HepG2 (cell line): ENCODE data around the gene CAPG. TPM values are rescaled to one million over a fixed set of nuclear protein-coding genes. Genes with fewer than 3 reads are reported as not detected.

ENCODE experiments used
- ARNT2 ChIP-seq: sonication (generic); formaldehyde crosslinking; IDR thresholded peaks from 2 replicates; pipeline ENCODE4 v1.8.0; 2022; ENCODE audit warnings: mild to moderate bottlenecking, low read depth, missing genetic modification reagents, moderate library complexity
- ATF4 ChIP-seq, 2 experiments: fragments of 450-650 bp in 1 of 2; sonication (generic) in 1 of 2; formaldehyde crosslinking; IDR thresholded peaks; 2 replicates each; pipeline versions ENCODE4 v1.5.0 to v1.8.0; 2020 to 2022; ENCODE audit warnings: mild to moderate bottlenecking in 1 of 2, missing genetic modification reagents in 1 of 2
- EED ChIP-seq: sonication (generic); formaldehyde crosslinking; IDR thresholded peaks from 2 replicates; pipeline ENCODE4 v1.5.0; 2020; ENCODE audit warnings: mild to moderate bottlenecking, missing genetic modification reagents
- MATR3 ChIP-seq: sonication (generic); formaldehyde crosslinking; IDR thresholded peaks from 2 replicates; pipeline ENCODE4 v1.4.0; 2020; ENCODE audit warnings: missing genetic modification reagents
- NR2C2 ChIP-seq: sonication (generic); formaldehyde crosslinking; IDR thresholded peaks from 2 replicates; pipeline ENCODE4 v1.4.0; 2020; ENCODE audit warnings: missing genetic modification reagents, mild to moderate bottlenecking, moderate library complexity, borderline replicate concordance
- ZBTB34 ChIP-seq: sonication (generic); formaldehyde crosslinking; IDR thresholded peaks from 2 replicates; pipeline ENCODE4 v1.8.0; 2022; ENCODE audit warnings: mild to moderate bottlenecking, missing genetic modification reagents
- ZBTB40 ChIP-seq, 2 experiments: fragments of 450-650 bp in 1 of 2; sonication (generic) in 1 of 2; formaldehyde crosslinking in 1 of 2; IDR thresholded peaks; 2 replicates each; pipeline versions ENCODE4 v1.6.1 to v1.8.0; 2016 to 2022; ENCODE audit warnings: antibody characterized with exemption in 1 of 2, mild to moderate bottlenecking in 1 of 2, missing genetic modification reagents in 1 of 2
- ZFAT ChIP-seq: sonication (generic); formaldehyde crosslinking; conservative IDR thresholded peaks from 2 replicates; pipeline ENCODE4 v1.8.1; 2023; ENCODE audit warnings: missing genetic modification reagents, inconsistent platforms
- ZNF619 ChIP-seq: sonication (generic); formaldehyde crosslinking; IDR thresholded peaks from 2 replicates; pipeline ENCODE4 v1.4.0; 2020; ENCODE audit warnings: mild to moderate bottlenecking, missing genetic modification reagents
- ZNF687 ChIP-seq: sonication (generic); formaldehyde crosslinking; IDR thresholded peaks from 2 replicates; pipeline ENCODE4 v1.5.1; 2020; ENCODE audit warnings: mild to moderate bottlenecking, missing genetic modification reagents, moderate library complexity
- polyA plus RNA-seq, 8 experiments: library from polyadenylated mRNA; depleted of rRNA in 3 of 8; stranded (reverse) in 7 of 8; unstranded in 1 of 8; fragments of >200 nt; fragmentation: Illumina TruSeq in 4 of 8; extraction: Trizol in 4 of 8; gene quantifications; 2 replicates each; pipeline versions ENCODE4 v1.2.1 to v1.2.3, GENCODE V29; 2011 to 2016; ENCODE audit warnings: low read depth in 4 of 8, missing spikeins in 1 of 8, mixed read lengths in 1 of 8; ENCODE audit not compliant: insufficient read depth in 1 of 8
- total RNA-seq, 5 experiments: library from RNA; depleted of rRNA; stranded (reverse); fragments of >200 nt; fragmentation: Illumina TruSeq; extraction: Trizol; gene quantifications; 2 replicates each; pipeline ENCODE4 v1.2.3, GENCODE V29; 2016; ENCODE audit warnings: low read depth in 1 of 5

The CAPG gene
- total and polyA plus RNA-seq, 2 of the 13 experiments (the other 11 are each of a cell fraction or from before 2014, with no cell fraction given) = 12.7 to 18.2 TPM

- TF ChIP-seq ZBTB40 (IDR thresholded peaks at IDR 0.05) (no peak), ZBTB40 (CRISPR knock-in tag; IDR thresholded peaks at IDR 0.05) (peak; percentile 28; the same call in 1 of the 2 replicates), NR2C2 (CRISPR knock-in tag) (peak; percentile 43), ZNF619 (0 out of 2 replicates have a peak, but pooled peaks have one; percentile 15), EED (CRISPR knock-in tag) (peak; percentile 35; the same call in 1 of the 2 replicates), ZBTB34 (CRISPR knock-in tag) (no peak), MATR3 (CRISPR knock-in tag) (no peak), ZNF687 (0 out of 2 replicates have a peak, but pooled peaks have one; percentile 15), ZFAT (CRISPR knock-in tag) (no peak), ATF4 (CRISPR knock-in tag; IDR thresholded peaks at IDR 0.05) (0 out of 4 replicates have a peak, but pooled peaks of 1 of the 2 experiments have one; percentile 10), ARNT2 (CRISPR knock-in tag) (peak; percentile 44; the same call in 1 of the 2 replicates)
These were observed 36.4 kb upstream of the CAPG start (continued) for GRCh38 chr2:85446296-85447221.
